ENCODE measurements around the gene SPOCD1. TPM values are rescaled to one million over a fixed set of nuclear protein-coding genes. Genes with fewer than 3 reads are reported as not detected.

SPOCD1 gene
- total and polyA plus RNA-seq, 2 experiments from 2014 or later, result 1.4 to 7.3 TPM

GRCh38 chr1:31859044-31859443 lies 43.2 kb upstream of the SPOCD1 start:
- Histone ChIP-seq H3K9me3 (ENCODE audit: low read depth) (no peaks in the 10 kb centered on the region), H3K4me1 (ENCODE audit: low read depth) (peaks cover 5% of the 10 kb centered on the region), H3K27me3 (no peaks in the 10 kb centered on the region), H3K4me3 (no peak overlapping the region), H3K27ac (no peak overlapping the region), H3K36me3 (no peaks in the 10 kb centered on the region)
- no peak for DNase-seq (ENCODE audit: low read depth in 1 of 2, low spot score in 1 of 2)
- TF ChIP-seq CTCF (IDR thresholded peaks at IDR 0.05; ENCODE audit: low read depth, low read length), result no peak

GRCh38 chr1:31857863-31858262 lies 42.0 kb upstream of the SPOCD1 start:
- H3K4me1 ChIP-seq (ENCODE audit: low read depth), result peaks cover 5% of the 10 kb centered on the region
- no peak for TF ChIP-seq CTCF (IDR thresholded peaks at IDR 0.05; ENCODE audit: low read depth, low read length)

GRCh38 chr1:31856140-31856539 lies 40.3 kb upstream of the SPOCD1 start:
- no peak for TF ChIP-seq CTCF (IDR thresholded peaks at IDR 0.05; ENCODE audit: low read depth, low read length)
- H3K4me1 ChIP-seq (ENCODE audit: low read depth), result peaks cover 5% of the 10 kb centered on the region
- no peak overlapping the region for H3K27ac ChIP-seq
- DNase-seq (ENCODE audit: low read depth in 1 of 2, low spot score in 1 of 2), result no peak
- no peaks in the 10 kb centered on the region for H3K27me3 ChIP-seq
- H3K9me3 ChIP-seq (ENCODE audit: low read depth), result no peaks in the 10 kb centered on the region
- no peak overlapping the region for H3K4me3 ChIP-seq
- H3K36me3 ChIP-seq, result no peaks in the 10 kb centered on the region

More at GRCh38 chr1:31857863-31858262, 42.0 kb upstream of the SPOCD1 start:
- no peak overlapping the region for H3K27ac ChIP-seq
- no peaks in the 10 kb centered on the region for H3K9me3 ChIP-seq (ENCODE audit: low read depth)
- no peaks in the 10 kb centered on the region for H3K36me3 ChIP-seq
- no peak for DNase-seq (ENCODE audit: low read depth in 1 of 2, low spot score in 1 of 2)
- H3K27me3 ChIP-seq, result no peaks in the 10 kb centered on the region
- no peak overlapping the region for H3K4me3 ChIP-seq

- no peaks in the 10 kb centered on the region for H3K27me3 ChIP-seq
- no peak overlapping the region for H3K27ac ChIP-seq
- peaks cover 5% of the 10 kb centered on the region for H3K4me1 ChIP-seq (ENCODE audit: low read depth)
- no peaks in the 10 kb centered on the region for H3K36me3 ChIP-seq
- no peak overlapping the region for H3K4me3 ChIP-seq
- DNase-seq (ENCODE audit: low read depth in 1 of 2, low spot score in 1 of 2), result peak in 1 of 2 donors; percentile 43
- TF ChIP-seq CTCF (IDR thresholded peaks at IDR 0.05; ENCODE audit: low read depth, low read length), result no peak
- no peaks in the 10 kb centered on the region for H3K9me3 ChIP-seq (ENCODE audit: low read depth)
Observed at GRCh38 chr1:31855038-31855845, 39.4 kb upstream of the SPOCD1 start.

- no peak for TF ChIP-seq CTCF (IDR thresholded peaks at IDR 0.05; ENCODE audit: low read depth, low read length)
- no peaks in the 10 kb centered on the region for H3K27me3 ChIP-seq
- no peaks in the 10 kb centered on the region for H3K36me3 ChIP-seq
- H3K9me3 ChIP-seq (ENCODE audit: low read depth), result no peaks in the 10 kb centered on the region
- no peaks in the 10 kb centered on the region for H3K4me1 ChIP-seq (ENCODE audit: low read depth)
- DNase-seq (ENCODE audit: low read depth in 1 of 2, low spot score in 1 of 2), result no peak
- H3K4me3 ChIP-seq, result no peak overlapping the region
- no peak overlapping the region for H3K27ac ChIP-seq
Observed at GRCh38 chr1:31849653-31850052, 33.8 kb upstream of the SPOCD1 start.
